Measurements from ENCODE around the gene ZG16B. TPM values are rescaled to one million over a fixed set of nuclear protein-coding genes. Genes with fewer than 3 reads are reported as not detected.

Gene ZG16B
- total and polyA plus RNA-seq, 2 donors (not counting 1 experiment from before 2014, with no cell fraction given): not detected

GRCh38 chr16:2782583-2783351 is 47.3 kb upstream of the ZG16B start:
- peaks cover 19% of the 10 kb centered on the region for H3K4me1 Mint-ChIP-seq
- Histone ChIP-seq H3K79me2 (ENCODE audit: control insufficient read depth, insufficient read depth, low read length) (peaks cover 12% of the 10 kb centered on the region), H3K27me3 (replicated peaks in 1 of 4; ENCODE audit: control extremely low read depth in 1 of 4, control insufficient read depth in 3 of 4, insufficient read depth in 4 of 4, low read length in 3 of 4) (peaks cover 0 to 23% (median 5%) of the 10 kb centered on the region in 4 experiments), H3K4me3 (ENCODE audit: control extremely low read depth in 1 of 5, extremely low read depth in 1 of 5, insufficient read depth in 1 of 5, low read depth in 2 of 5, low read length in 4 of 5) (no peak overlapping the region), H3K36me3 (replicated peaks in 1 of 2; ENCODE audit: control extremely low read depth in 1 of 2, control insufficient read depth in 1 of 2, extremely low read depth in 1 of 2, insufficient read depth in 2 of 2, low read length in 1 of 2) (no peaks in the 10 kb centered on the region), H3K27ac (ENCODE audit: low read length in 2 of 2) (no peak overlapping the region), H3K4me1 (ENCODE audit: control insufficient read depth in 2 of 2, insufficient read depth in 2 of 2, low read length in 2 of 2) (peaks cover 15 to 33% of the 10 kb centered on the region in 2 donors), H2AFZ (ENCODE audit: insufficient read depth, low read depth, low read length, poor library complexity, severe bottlenecking) (no peak overlapping the region), H3K9me3 (ENCODE audit: control extremely low read depth in 1 of 3, control insufficient read depth in 2 of 3, insufficient read depth in 1 of 3, low read length in 2 of 3) (peaks cover 0 to 6% (median 0%) of the 10 kb centered on the region in 3 donors), H3K4me2 (replicated peaks; ENCODE audit: low read depth, low read length, poor library complexity, severe bottlenecking) (no peak overlapping the region), H3K9ac (ENCODE audit: low read length) (no peak overlapping the region), H4K20me1 (ENCODE audit: control insufficient read depth, insufficient read depth, low read length, poor library complexity, severe bottlenecking) (no peaks in the 10 kb centered on the region)
- CTCF ChIA-PET: interaction anchor here (1.3 kb wide), 1 partner anchor 85 kb away, joined by 3 read pairs; no protein-coding TSS in a partner anchor
- ATAC-seq (ENCODE audit: low read depth) (no peak), DNase-seq (no peak)
- POLR2A ChIA-PET: no interaction called here
- no peak overlapping the region for H3K4me3 Mint-ChIP-seq
- no peaks in the 10 kb centered on the region for H3K9me3 Mint-ChIP-seq (ENCODE audit: insufficient read depth)
- H3K27ac Mint-ChIP-seq: no peak overlapping the region
- intact Hi-C loops (cut with micrococcal nuclease): no loop called here
- TF ChIP-seq CTCF (IDR thresholded peaks at IDR 0.05) (no peak), EZH2 (IDR thresholded peaks at IDR 0.05; ENCODE audit: borderline replicate concordance, insufficient read depth, low read depth, low read length, poor library complexity, severe bottlenecking) (no peak)
- 83% methylated on average over 17 of the region's 20 CpGs for WGBS (ENCODE audit: insufficient coverage)
- peaks cover 8% of the 10 kb centered on the region for H3K27me3 Mint-ChIP-seq
